Trophoblast cell (in vitro differentiated cells and primary cell): ENCODE results near the gene TRAF2.

Source experiments
- DNase-seq, 2 donors: peaks; one replicate each; pipeline ENCODE4 v3.0.0-alpha.2; 2016
- H2AFZ ChIP-seq: 2 replicates; pipeline ENCODE4 v1.6.1; 2013; ENCODE audit warnings: low read length, moderate library complexity, mild to moderate bottlenecking; ENCODE audit not compliant: insufficient read depth, poor library complexity
- H2AK5ac ChIP-seq: 2 replicates; pipeline ENCODE4 v1.6.1; 2013; ENCODE audit warnings: mild to moderate bottlenecking, low read length
- H2BK120ac ChIP-seq: 2 replicates; pipeline ENCODE4 v1.6.1; 2013; ENCODE audit warnings: low read length, mild to moderate bottlenecking, moderate library complexity; ENCODE audit not compliant: insufficient read depth, poor library complexity
- H2BK12ac ChIP-seq: 2 replicates; pipeline ENCODE4 v1.6.1; 2013; ENCODE audit warnings: mild to moderate bottlenecking, low read length, moderate library complexity
- H2BK5ac ChIP-seq: 2 replicates; pipeline ENCODE4 v1.6.1; 2013; ENCODE audit warnings: low read length, low read depth, moderate library complexity, mild to moderate bottlenecking; ENCODE audit not compliant: poor library complexity
- H3K14ac ChIP-seq: 2 replicates; pipeline ENCODE4 v1.6.1; 2013; ENCODE audit warnings: mild to moderate bottlenecking, low read length
- H3K18ac ChIP-seq: 2 replicates; pipeline ENCODE4 v1.6.1; 2013; ENCODE audit warnings: mild to moderate bottlenecking, low read length
- H3K23ac ChIP-seq: 2 replicates; pipeline ENCODE4 v1.6.1; 2013; ENCODE audit warnings: low read length
- H3K27ac ChIP-seq: 2 replicates; pipeline ENCODE4 v1.5.1; 2013; ENCODE audit warnings: low read depth, mild to moderate bottlenecking, inconsistent platforms, low read length, moderate library complexity
- H3K27me3 ChIP-seq: 2 replicates; pipeline ENCODE4 v1.6.1; 2013; ENCODE audit warnings: inconsistent platforms, mild to moderate bottlenecking, low read length, moderate library complexity; ENCODE audit not compliant: insufficient read depth
- H3K36me3 ChIP-seq, 2 experiments: 1 replicate in 1 of 2; 2 replicates in 1 of 2; pipeline ENCODE4 v1.6.1; 2013; ENCODE audit warnings: low read length in 2 of 2, mild to moderate bottlenecking in 2 of 2, moderate library complexity in 1 of 2; ENCODE audit not compliant: insufficient read depth in 2 of 2, control insufficient read depth in 1 of 2
- H3K4ac ChIP-seq: 2 replicates; pipeline ENCODE4 v1.6.1; 2013; ENCODE audit warnings: low read depth, mild to moderate bottlenecking, low read length, moderate library complexity
- H3K4me1 ChIP-seq, 2 experiments: 1 replicate in 1 of 2; 2 replicates in 1 of 2; pipeline ENCODE4 v1.6.1; 2013; ENCODE audit warnings: low read length in 2 of 2, mild to moderate bottlenecking in 2 of 2, moderate library complexity in 1 of 2; ENCODE audit not compliant: insufficient read depth in 2 of 2, control insufficient read depth in 1 of 2
- H3K4me2 ChIP-seq: 2 replicates; pipeline ENCODE4 v1.6.1; 2013; ENCODE audit warnings: inconsistent platforms, mild to moderate bottlenecking, low read length, moderate library complexity
- H3K4me3 ChIP-seq: 2 replicates; pipeline ENCODE4 v1.5.1; 2013; ENCODE audit warnings: mild to moderate bottlenecking, low read depth, low read length, inconsistent platforms
- H3K79me1 ChIP-seq: one replicate; pipeline ENCODE4 v1.6.1; 2013; ENCODE audit warnings: low read length
- H3K79me2 ChIP-seq: 2 replicates; pipeline ENCODE4 v1.6.1; 2013; ENCODE audit warnings: low read length, mild to moderate bottlenecking; ENCODE audit not compliant: control insufficient read depth, insufficient read depth, poor library complexity
- H3K9ac ChIP-seq: 2 replicates; pipeline ENCODE4 v1.6.1; 2013; ENCODE audit warnings: mild to moderate bottlenecking, low read length
- H3K9me3 ChIP-seq: 2 replicates; pipeline ENCODE4 v1.6.1; 2013; ENCODE audit warnings: low read depth, mild to moderate bottlenecking, control low read depth, inconsistent platforms, low read length; ENCODE audit not compliant: insufficient read depth
- H4K12ac ChIP-seq: 2 replicates; pipeline ENCODE4 v1.6.1; 2013; ENCODE audit warnings: low read depth, mild to moderate bottlenecking, low read length, moderate library complexity
- H4K8ac ChIP-seq: 2 replicates; pipeline ENCODE4 v1.6.1; 2013; ENCODE audit warnings: low read depth, mild to moderate bottlenecking, low read length, moderate library complexity
- H4K91ac ChIP-seq: one replicate; pipeline ENCODE4 v1.6.1; 2013; ENCODE audit warnings: low read depth, mild to moderate bottlenecking, low read length, moderate library complexity
- WGBS: extraction: QIAGEN DNeasy Blood & Tissue Kit; methylation state at CpG from one replicate; pipeline ENCODE4 v1.1.7; 2013; ENCODE audit warnings: missing lambda C conversion rate; ENCODE audit not compliant: insufficient read length, insufficient coverage; ENCODE audit errors: extremely low coverage; 5-methylcytosine and 5-hydroxymethylcytosine counted together

TRAF2 gene

GRCh38 chr9:136890661-136891060, 4.3 kb downstream of the TRAF2 start:
- H3K14ac ChIP-seq: no peak overlapping the region
- no peak overlapping the region for H3K4me3 ChIP-seq
- H3K79me1 ChIP-seq: peaks cover 10% of the 10 kb centered on the region
- H3K23ac ChIP-seq: no peak overlapping the region
- H2BK120ac ChIP-seq: no peak overlapping the region
- H3K27ac ChIP-seq: no peak overlapping the region
- H2BK5ac ChIP-seq: no peak overlapping the region
- H3K27me3 ChIP-seq: no peaks in the 10 kb centered on the region
- no peak overlapping the region for H2AK5ac ChIP-seq
- no peak overlapping the region for H2AFZ ChIP-seq
- no CpG with 5 or more reads among the region's 13 CpGs for WGBS
- peaks cover 20 to 24% of the 10 kb centered on the region in 2 experiments for H3K36me3 ChIP-seq
- H3K18ac ChIP-seq: no peak overlapping the region
- no peak overlapping the region for H2BK12ac ChIP-seq
- H3K4me2 ChIP-seq: no peak overlapping the region
- no peak overlapping the region for H4K8ac ChIP-seq
- H4K91ac ChIP-seq: no peak overlapping the region
- peak overlapping the region; percentile 24 for H3K4ac ChIP-seq
- H3K4me1 ChIP-seq: peaks cover 4 to 5% of the 10 kb centered on the region in 2 experiments
- H3K9ac ChIP-seq: no peak overlapping the region
- no peak overlapping the region for H4K12ac ChIP-seq
- no peak for DNase-seq
- peaks cover 9% of the 10 kb centered on the region for H3K79me2 ChIP-seq
- peaks cover 2% of the 10 kb centered on the region for H3K9me3 ChIP-seq

- Histone ChIP-seq H2AFZ (no peak overlapping the region), H3K79me2 (no peaks in the 10 kb centered on the region), H3K9ac (no peak overlapping the region), H3K18ac (no peak overlapping the region), H4K12ac (no peak overlapping the region), H3K14ac (no peak overlapping the region), H3K36me3 (peaks cover 38 to 39% of the 10 kb centered on the region in 2 experiments), H3K27ac (no peak overlapping the region), H3K4me3 (no peak overlapping the region), H2BK5ac (no peak overlapping the region), H2BK12ac (no peak overlapping the region), H2BK120ac (no peak overlapping the region), H3K23ac (no peak overlapping the region), H3K4ac (peak overlapping the region; percentile 28), H3K27me3 (no peaks in the 10 kb centered on the region), H4K8ac (no peak overlapping the region), H2AK5ac (no peak overlapping the region), H3K79me1 (no peaks in the 10 kb centered on the region), H3K9me3 (peaks cover 5% of the 10 kb centered on the region), H3K4me2 (no peak overlapping the region), H4K91ac (no peak overlapping the region), H3K4me1 (no peaks in the 10 kb centered on the region)
- DNase-seq: no peak
- no CpG with 5 or more reads among the region's 11 CpGs for WGBS
Observed at GRCh38 chr9:136896027-136896426, 9.7 kb downstream of the TRAF2 start.

- Histone ChIP-seq H3K4ac (no peak overlapping the region), H4K91ac (no peak overlapping the region), H3K79me2 (no peaks in the 10 kb centered on the region), H2BK5ac (no peak overlapping the region), H3K27me3 (no peaks in the 10 kb centered on the region), H4K12ac (no peak overlapping the region), H3K23ac (no peak overlapping the region), H2AK5ac (no peak overlapping the region), H2BK12ac (no peak overlapping the region), H3K4me1 (peaks cover 6 to 10% of the 10 kb centered on the region in 2 experiments), H3K18ac (no peak overlapping the region), H3K4me3 (no peak overlapping the region), H3K4me2 (no peak overlapping the region), H3K36me3 (peaks cover 50 to 51% of the 10 kb centered on the region in 2 experiments), H2BK120ac (no peak overlapping the region), H3K9ac (no peak overlapping the region), H3K27ac (no peak overlapping the region), H2AFZ (no peak overlapping the region), H3K9me3 (peaks cover 5% of the 10 kb centered on the region), H3K79me1 (no peaks in the 10 kb centered on the region), H4K8ac (no peak overlapping the region), H3K14ac (no peak overlapping the region)
- no CpG with 5 or more reads among the region's 21 CpGs for WGBS
- no peak for DNase-seq
Observed at GRCh38 chr9:136898483-136899100, 12.3 kb downstream of the TRAF2 start.

- Histone ChIP-seq H3K36me3 (peaks cover 51 to 52% of the 10 kb centered on the region in 2 experiments), H3K18ac (no peak overlapping the region), H3K23ac (no peak overlapping the region), H3K27me3 (no peaks in the 10 kb centered on the region), H3K79me1 (no peaks in the 10 kb centered on the region), H2AK5ac (no peak overlapping the region), H2BK5ac (no peak overlapping the region), H3K4me3 (no peak overlapping the region), H2BK12ac (no peak overlapping the region), H3K14ac (no peak overlapping the region), H4K8ac (no peak overlapping the region), H3K27ac (no peak overlapping the region), H2AFZ (no peak overlapping the region), H2BK120ac (no peak overlapping the region), H3K4me2 (no peak overlapping the region), H3K9ac (no peak overlapping the region), H3K4me1 (peaks cover 6 to 10% of the 10 kb centered on the region in 2 experiments), H4K12ac (no peak overlapping the region), H4K91ac (no peak overlapping the region), H3K4ac (no peak overlapping the region), H3K79me2 (no peaks in the 10 kb centered on the region), H3K9me3 (peaks cover 5% of the 10 kb centered on the region)
- WGBS: no CpG with 5 or more reads among the region's 9 CpGs
- no peak for DNase-seq
Observed at GRCh38 chr9:136899196-136899595, 12.9 kb downstream of the TRAF2 start.
